GM19043 (cell line): ENCODE data around the gene AHDC1.

ENCODE experiments used
- ATAC-seq: cut with Tn5 transposase; IDR thresholded peaks from one replicate; pipeline ENCODE4 v1.9.1; 2021; ENCODE audit warnings: low read depth; ENCODE audit not compliant: unreplicated experiment

The AHDC1 gene

GRCh38 chr1:27599605-27600497, 4.1 kb downstream of the AHDC1 start:
- no peak for ATAC-seq

- ATAC-seq = no peak
These were observed 4.9 kb downstream of the AHDC1 start for GRCh38 chr1:27598902-27599528.

GRCh38 chr1:27598295-27598687, 5.7 kb downstream of the AHDC1 start:
- no peak for ATAC-seq

GRCh38 chr1:27597516-27598294, 6.2 kb downstream of the AHDC1 start:
- ATAC-seq = no peak

GRCh38 chr1:27596986-27597385, 7.0 kb downstream of the AHDC1 start:
- ATAC-seq = no peak

- ATAC-seq = no peak
These were observed 7.7 kb downstream of the AHDC1 start for GRCh38 chr1:27596261-27596660.

GRCh38 chr1:27595597-27595996, 8.3 kb downstream of the AHDC1 start:
- no peak for ATAC-seq

- ATAC-seq = no peak
These were observed 9.1 kb downstream of the AHDC1 start for GRCh38 chr1:27594564-27595510.

GRCh38 chr1:27593678-27594563, 10.0 kb downstream of the AHDC1 start:
- ATAC-seq = no peak

GRCh38 chr1:27592931-27593677, 10.8 kb downstream of the AHDC1 start:
- no peak for ATAC-seq

GRCh38 chr1:27592232-27592930, 11.6 kb downstream of the AHDC1 start:
- ATAC-seq = no peak

GRCh38 chr1:27591622-27592021, 12.3 kb downstream of the AHDC1 start:
- ATAC-seq = no peak

GRCh38 chr1:27590917-27591508, 12.9 kb downstream of the AHDC1 start:
- no peak for ATAC-seq

- ATAC-seq = no peak
These were observed 14.0 kb downstream of the AHDC1 start for GRCh38 chr1:27589841-27590426.

- no peak for ATAC-seq
These were observed 14.5 kb downstream of the AHDC1 start for GRCh38 chr1:27589441-27589840.

- no peak for ATAC-seq
These were observed 15.4 kb downstream of the AHDC1 start for GRCh38 chr1:27588256-27589232.
